ENCODE results near the gene NTF3.

DNA sequence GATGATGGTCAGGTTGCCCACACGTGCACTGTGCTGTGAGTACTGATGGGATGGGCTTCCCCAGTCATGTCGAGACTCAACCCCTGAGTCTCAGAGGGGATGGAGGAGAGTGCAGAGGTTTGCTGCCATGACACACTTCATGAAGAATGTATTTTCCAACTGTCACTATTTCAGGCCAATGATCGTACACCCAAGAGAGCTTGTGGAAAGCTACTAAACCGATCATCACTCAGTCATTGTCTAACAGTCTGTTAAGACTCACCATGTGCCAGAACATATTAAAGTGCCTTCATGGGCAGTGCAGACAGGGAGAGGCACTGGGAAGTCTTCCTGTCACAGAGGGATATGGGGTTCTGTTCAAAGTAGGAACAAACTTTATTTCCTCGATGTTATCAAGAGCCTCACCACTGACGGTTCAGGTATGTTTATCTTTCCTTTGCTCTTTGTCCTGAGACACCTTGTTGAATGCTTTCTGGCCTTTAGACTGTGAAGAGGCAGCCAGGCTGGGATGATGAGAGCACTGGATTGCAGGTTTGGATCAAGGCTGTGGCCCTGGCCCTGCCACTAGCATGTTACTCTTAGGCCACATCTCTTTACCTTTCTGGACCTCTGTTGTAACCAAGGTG is 41.6 kb upstream of the NTF3 start:
- TF ChIP-seq, protein P1, sequence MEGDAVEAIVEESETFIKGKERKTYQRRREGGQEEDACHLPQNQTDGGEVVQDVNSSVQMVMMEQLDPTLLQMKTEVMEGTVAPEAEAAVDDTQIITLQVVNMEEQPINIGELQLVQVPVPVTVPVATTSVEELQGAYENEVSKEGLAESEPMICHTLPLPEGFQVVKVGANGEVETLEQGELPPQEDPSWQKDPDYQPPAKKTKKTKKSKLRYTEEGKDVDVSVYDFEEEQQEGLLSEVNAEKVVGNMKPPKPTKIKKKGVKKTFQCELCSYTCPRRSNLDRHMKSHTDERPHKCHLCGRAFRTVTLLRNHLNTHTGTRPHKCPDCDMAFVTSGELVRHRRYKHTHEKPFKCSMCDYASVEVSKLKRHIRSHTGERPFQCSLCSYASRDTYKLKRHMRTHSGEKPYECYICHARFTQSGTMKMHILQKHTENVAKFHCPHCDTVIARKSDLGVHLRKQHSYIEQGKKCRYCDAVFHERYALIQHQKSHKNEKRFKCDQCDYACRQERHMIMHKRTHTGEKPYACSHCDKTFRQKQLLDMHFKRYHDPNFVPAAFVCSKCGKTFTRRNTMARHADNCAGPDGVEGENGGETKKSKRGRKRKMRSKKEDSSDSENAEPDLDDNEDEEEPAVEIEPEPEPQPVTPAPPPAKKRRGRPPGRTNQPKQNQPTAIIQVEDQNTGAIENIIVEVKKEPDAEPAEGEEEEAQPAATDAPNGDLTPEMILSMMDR (IDR thresholded peaks at IDR 0.05): no peak
- TF ChIP-seq POLR2AphosphoS5 (IDR thresholded peaks at IDR 0.05): no peak

All from prostate gland (tissue), 2 donors.